Activated naive CD8-positive, alpha-beta T cell treated with anti-CD3 and anti-CD28 coated beads, Interleukin-2, amount 50 U/mL, for 24 hours (primary cell): ENCODE measurements around the gene OST4.

Experiments used
- ATAC-seq: fragments of 150-1000 bp; cut with Tn5 transposase; one replicate; pipeline ENCODE4 v1.10.0; 2021
- DNase-seq: peaks from one replicate; pipeline ENCODE4 v3.0.0; 2021
- H3K27ac Mint-ChIP-seq: one replicate; pipeline ENCODE4 v1.8.0; 2021; ENCODE audit warnings: mild to moderate bottlenecking, mixed read lengths
- H3K27me3 Mint-ChIP-seq: one replicate; pipeline ENCODE4 v1.8.0; 2021; ENCODE audit warnings: mixed read lengths
- H3K36me3 Mint-ChIP-seq: one replicate; pipeline ENCODE4 v1.8.0; 2021; ENCODE audit warnings: low read depth, mixed read lengths
- H3K4me1 Mint-ChIP-seq: one replicate; pipeline ENCODE4 v1.8.0; 2021; ENCODE audit warnings: mixed read lengths
- H3K4me3 Mint-ChIP-seq: one replicate; pipeline ENCODE4 v1.8.0; 2021; ENCODE audit warnings: mild to moderate bottlenecking, moderate library complexity, mixed read lengths
- H3K9me3 Mint-ChIP-seq: one replicate; pipeline ENCODE4 v1.8.0; 2021; ENCODE audit warnings: mixed read lengths

The OST4 gene

DNA sequence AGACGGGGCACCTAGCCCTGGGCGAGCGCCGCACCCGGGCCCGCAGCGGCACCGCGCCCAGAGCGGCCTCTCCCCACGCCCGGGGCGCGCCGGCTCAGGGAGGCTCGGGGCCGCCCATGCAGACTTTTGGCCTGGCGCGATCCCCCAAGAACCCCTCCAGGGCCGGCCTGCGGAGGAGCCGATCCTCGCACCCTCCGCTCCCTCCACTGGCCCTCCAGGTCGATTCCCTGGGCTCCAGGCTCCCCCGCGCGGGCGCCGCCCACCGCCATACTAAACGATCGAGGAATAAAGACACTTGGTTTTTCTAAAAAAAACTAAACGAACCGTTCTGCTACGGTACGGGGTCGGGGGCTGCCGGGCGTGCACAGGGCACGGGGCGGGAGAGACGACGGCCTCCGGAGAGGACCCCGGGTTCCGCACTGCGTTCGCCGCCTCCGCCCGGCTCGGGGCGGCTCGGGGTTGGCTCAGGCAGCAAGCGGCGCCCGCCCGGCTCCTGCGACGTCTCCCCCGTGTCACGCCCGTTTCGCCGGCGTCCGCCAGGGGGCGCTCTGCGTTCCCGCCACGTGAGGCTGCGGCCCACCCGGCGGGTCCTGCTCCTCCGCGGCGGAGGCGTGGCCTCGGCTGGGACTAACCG lies 14.8 kb upstream of the OST4 start:
- peak overlapping the region; percentile 71 for H3K27ac Mint-ChIP-seq
- H3K36me3 Mint-ChIP-seq: no peaks in the 10 kb centered on the region
- H3K4me1 Mint-ChIP-seq: peaks cover 27% of the 10 kb centered on the region
- H3K4me3 Mint-ChIP-seq: peak overlapping the region; percentile 80
- peak; percentile 99 for DNase-seq
- peak; percentile 93 for ATAC-seq
- no peaks in the 10 kb centered on the region for H3K27me3 Mint-ChIP-seq
- no peaks in the 10 kb centered on the region for H3K9me3 Mint-ChIP-seq

DNA sequence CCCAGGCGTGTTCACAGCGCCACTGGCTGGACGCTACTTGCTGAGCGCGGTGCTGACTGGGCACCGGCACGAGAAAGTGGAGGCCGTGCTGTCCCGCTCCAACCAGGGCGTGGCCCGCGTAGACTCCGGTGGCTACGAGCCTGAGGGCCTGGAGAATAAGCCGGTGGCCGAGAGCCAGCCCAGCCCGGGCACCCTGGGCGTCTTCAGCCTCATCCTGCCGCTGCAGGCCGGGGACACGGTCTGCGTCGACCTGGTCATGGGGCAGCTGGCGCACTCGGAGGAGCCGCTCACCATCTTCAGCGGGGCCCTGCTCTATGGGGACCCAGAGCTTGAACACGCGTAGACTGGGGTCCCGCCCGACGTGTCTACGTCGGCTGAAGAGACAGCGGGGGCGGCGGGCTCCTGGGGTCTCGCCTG lies 14.2 kb upstream of the OST4 start:
- Mint-ChIP-seq H3K4me3 (peak overlapping the region; percentile 80), H3K27ac (peak overlapping the region; percentile 35)
- peak; percentile 55 for DNase-seq

DNA sequence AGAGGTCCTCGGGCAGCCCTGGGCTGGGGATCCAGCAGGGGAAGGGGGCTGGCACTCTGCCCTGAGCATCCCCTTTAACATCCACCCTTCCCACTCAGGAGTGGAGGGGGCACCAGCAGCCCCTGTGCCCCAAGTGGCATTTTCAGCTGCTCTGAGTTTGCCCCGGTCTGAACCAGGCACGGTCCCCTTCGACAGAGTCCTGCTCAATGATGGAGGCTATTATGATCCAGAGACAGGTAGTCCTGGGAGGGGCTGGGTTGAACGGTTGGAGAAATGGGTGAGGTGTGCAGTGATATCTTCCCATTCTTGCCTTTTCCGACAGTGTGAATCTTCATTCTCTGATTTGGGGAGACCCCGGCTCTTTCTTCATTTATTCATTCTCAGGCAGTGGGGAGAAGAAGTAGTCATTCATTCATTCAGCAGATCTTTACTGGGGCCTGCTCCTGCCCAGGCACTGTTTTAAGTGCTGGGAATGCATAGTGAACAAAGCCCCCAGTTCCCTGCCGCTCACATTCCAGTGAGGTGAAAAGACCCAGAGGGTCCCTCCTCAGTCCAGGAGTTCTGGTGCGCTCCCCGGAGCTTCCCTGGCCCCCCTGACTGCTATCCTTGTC lies 13.7 kb upstream of the OST4 start:
- Mint-ChIP-seq H3K4me3 (peak overlapping the region; percentile 80), H3K27ac (peak overlapping the region; percentile 35), H3K4me1 (peaks cover 37% of the 10 kb centered on the region), H3K9me3 (no peaks in the 10 kb centered on the region), H3K27me3 (no peaks in the 10 kb centered on the region), H3K36me3 (no peaks in the 10 kb centered on the region)
- ATAC-seq (no peak), DNase-seq (no peak)

More for the DNA sequence above, 14.2 kb upstream of the OST4 start:
- ATAC-seq: no peak
- H3K36me3 Mint-ChIP-seq: no peaks in the 10 kb centered on the region
- H3K4me1 Mint-ChIP-seq: peaks cover 33% of the 10 kb centered on the region
- no peaks in the 10 kb centered on the region for H3K9me3 Mint-ChIP-seq
- H3K27me3 Mint-ChIP-seq: no peaks in the 10 kb centered on the region

DNA sequence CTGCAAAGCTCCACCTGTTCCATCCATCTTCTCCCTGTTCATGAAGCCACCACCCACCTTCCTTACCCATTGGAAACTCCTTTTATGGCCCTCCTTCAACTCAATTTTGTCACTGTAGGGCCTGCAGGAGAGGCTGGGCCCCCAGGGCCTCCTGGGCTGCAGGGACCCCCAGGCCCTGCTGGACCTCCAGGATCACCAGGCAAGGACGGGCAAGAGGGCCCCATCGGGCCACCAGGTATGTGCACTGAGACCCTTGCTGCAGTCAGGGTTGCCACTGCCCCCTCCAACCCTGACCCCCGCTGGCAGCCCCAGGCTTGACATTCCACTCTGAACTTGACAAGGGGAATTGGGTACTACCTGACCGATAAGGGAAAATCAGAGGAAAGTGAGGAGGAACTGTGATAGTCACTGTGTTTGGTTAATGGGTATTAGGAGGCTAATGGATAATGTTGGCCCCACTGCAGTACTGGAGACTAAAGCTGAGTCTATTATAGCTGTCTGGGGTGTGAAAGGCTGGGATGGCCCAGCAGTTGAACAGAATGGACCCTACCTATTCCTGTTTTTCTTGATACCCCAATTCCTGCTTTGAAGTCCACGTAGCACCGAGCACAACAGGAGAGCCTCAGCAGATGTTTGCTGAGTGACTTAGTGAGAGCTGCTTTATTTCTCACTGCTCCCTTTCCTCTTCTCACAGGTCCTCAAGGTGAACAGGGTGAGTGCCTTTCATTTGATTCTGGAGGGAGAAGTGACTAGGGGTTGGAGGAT lies 13.0 kb upstream of the OST4 start:
- Mint-ChIP-seq H3K27me3 (no peaks in the 10 kb centered on the region), H3K9me3 (no peaks in the 10 kb centered on the region), H3K4me3 (peak overlapping the region; percentile 80), H3K4me1 (peaks cover 40% of the 10 kb centered on the region), H3K36me3 (no peaks in the 10 kb centered on the region), H3K27ac (no peak overlapping the region)
- no peak for ATAC-seq
- DNase-seq: no peak

DNA sequence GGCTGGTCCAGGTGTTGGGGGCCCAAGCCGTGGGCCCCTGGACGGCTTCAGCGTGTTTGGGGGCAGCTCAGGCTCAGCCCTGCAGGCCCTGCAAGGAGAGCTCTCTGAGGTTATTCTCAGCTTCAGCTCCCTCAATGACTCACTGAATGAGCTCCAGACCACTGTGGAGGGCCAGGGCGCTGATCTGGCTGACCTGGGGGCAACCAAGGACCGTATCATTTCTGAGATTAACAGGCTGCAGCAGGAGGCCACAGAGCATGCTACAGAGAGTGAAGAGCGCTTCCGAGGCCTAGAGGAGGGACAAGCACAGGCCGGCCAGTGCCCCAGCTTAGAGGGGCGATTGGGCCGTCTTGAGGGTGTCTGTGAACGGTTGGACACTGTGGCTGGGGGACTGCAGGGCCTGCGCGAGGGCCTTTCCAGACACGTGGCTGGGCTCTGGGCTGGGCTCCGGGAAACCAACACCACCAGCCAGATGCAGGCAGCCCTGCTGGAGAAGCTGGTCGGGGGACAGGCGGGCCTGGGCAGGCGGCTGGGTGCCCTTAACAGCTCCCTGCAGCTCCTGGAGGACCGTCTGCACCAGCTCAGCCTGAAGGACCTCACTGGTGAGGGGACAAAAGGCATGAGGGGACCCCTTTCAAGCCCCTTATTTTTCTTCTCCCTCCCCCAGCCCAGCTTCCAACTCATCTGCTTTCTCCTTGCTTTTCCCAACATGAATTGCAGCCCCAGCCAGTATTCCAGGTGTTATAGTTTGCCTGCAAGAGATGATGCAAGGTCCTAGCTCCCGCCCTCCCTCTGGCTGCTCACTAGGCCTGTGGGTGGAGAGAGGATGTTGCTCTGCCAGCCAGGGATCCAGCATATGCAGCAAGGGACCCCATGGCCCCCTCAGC lies 12.2 kb upstream of the OST4 start:
- H3K27ac Mint-ChIP-seq: no peak overlapping the region
- H3K27me3 Mint-ChIP-seq: no peaks in the 10 kb centered on the region
- H3K9me3 Mint-ChIP-seq: no peaks in the 10 kb centered on the region
- no peaks in the 10 kb centered on the region for H3K36me3 Mint-ChIP-seq
- peaks cover 40% of the 10 kb centered on the region for H3K4me1 Mint-ChIP-seq
- ATAC-seq (no peak), DNase-seq (no peak)
- H3K4me3 Mint-ChIP-seq: no peak overlapping the region

DNA sequence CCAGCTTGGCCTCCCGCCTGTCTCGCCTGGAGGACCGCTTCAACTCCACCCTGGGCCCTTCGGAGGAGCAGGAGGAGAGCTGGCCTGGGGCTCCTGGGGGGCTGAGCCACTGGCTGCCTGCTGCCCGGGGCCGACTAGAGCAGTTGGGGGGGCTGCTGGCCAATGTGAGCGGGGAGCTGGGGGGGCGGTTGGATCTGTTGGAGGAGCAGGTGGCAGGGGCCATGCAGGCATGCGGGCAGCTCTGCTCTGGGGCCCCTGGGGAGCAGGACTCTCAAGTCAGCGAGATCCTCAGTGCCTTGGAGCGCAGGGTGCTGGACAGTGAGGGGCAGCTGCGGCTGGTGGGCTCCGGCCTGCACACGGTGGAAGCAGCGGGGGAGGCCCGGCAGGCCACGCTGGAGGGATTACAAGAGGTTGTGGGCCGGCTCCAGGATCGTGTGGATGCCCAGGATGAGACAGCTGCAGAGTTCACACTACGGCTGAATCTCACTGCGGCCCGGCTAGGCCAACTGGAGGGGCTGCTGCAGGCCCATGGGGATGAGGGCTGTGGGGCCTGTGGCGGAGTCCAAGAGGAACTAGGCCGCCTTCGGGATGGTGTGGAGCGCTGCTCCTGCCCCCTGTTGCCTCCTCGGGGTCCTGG lies 11.4 kb upstream of the OST4 start:
- Mint-ChIP-seq H3K36me3 (no peaks in the 10 kb centered on the region), H3K4me1 (peaks cover 39% of the 10 kb centered on the region), H3K27me3 (no peaks in the 10 kb centered on the region), H3K27ac (no peak overlapping the region), H3K9me3 (no peaks in the 10 kb centered on the region), H3K4me3 (no peak overlapping the region)
- ATAC-seq (no peak), DNase-seq (no peak)

DNA sequence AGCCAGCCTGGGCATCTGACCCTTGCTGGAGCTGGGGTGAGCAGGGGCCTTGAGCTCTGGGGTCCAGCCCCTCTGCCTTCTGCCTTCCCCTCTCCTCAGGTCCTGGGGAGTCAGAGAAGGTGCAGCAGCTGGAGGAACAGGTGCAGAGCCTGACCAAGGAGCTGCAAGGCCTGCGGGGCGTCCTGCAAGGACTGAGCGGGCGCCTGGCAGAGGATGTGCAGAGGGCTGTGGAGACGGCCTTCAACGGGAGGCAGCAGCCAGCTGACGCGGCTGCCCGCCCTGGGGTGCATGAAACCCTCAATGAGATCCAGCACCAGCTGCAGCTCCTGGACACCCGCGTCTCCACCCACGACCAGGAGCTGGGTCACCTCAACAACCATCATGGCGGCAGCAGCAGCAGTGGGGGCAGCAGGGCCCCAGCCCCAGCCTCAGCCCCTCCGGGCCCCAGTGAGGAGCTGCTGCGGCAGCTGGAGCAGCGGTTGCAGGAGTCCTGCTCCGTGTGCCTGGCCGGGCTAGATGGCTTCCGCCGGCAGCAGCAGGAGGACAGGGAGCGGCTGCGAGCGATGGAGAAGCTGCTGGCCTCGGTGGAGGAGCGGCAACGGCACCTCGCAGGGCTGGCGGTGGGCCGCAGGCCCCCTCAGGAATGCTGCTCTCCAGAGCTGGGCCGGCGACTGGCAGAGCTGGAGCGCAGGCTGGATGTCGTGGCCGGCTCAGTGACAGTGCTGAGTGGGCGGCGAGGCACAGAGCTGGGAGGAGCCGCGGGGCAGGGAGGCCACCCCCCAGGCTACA lies 10.7 kb upstream of the OST4 start:
- H3K36me3 Mint-ChIP-seq: no peaks in the 10 kb centered on the region
- H3K9me3 Mint-ChIP-seq: no peaks in the 10 kb centered on the region
- H3K4me1 Mint-ChIP-seq: peaks cover 36% of the 10 kb centered on the region
- H3K27ac Mint-ChIP-seq: peak overlapping the region; percentile 94
- H3K4me3 Mint-ChIP-seq: peak overlapping the region; percentile 74
- ATAC-seq: no peak
- no peaks in the 10 kb centered on the region for H3K27me3 Mint-ChIP-seq
- no peak for DNase-seq

DNA sequence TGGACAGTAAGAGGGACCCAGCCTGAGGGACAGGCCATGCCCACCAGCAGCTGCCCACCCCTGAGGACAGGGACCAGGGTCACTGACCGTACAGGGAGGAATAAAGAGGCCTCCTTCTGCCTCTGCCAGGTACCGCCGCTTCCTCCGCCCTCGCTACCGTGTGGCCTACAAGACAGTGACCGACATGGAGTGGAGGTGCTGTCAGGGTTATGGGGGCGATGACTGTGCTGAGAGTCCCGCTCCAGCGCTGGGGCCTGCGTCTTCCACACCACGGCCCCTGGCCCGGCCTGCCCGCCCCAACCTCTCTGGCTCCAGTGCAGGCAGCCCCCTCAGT lies 9.1 kb upstream of the OST4 start:
- H3K4me3 Mint-ChIP-seq: peak overlapping the region; percentile 74

DNA sequence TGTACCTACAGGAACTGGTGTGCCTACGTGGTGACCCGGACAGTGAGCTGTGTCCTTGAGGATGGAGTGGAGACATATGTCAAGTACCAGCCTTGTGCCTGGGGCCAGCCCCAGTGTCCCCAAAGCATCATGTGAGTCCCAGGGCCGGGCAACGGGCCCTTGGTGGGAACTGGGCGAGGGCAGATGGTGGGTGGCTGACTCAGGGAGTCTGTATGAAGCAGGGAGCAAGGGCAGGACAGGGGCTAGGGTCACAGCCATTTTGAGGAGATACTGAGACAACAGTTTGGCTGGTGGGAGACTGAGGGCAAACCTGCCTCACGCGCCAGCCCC lies 8.7 kb upstream of the OST4 start:
- Mint-ChIP-seq H3K9me3 (no peaks in the 10 kb centered on the region), H3K36me3 (no peaks in the 10 kb centered on the region), H3K27ac (no peak overlapping the region), H3K4me1 (peaks cover 37% of the 10 kb centered on the region), H3K4me3 (no peak overlapping the region), H3K27me3 (no peaks in the 10 kb centered on the region)
- no peak for ATAC-seq
- DNase-seq: no peak

More for the DNA sequence above, 9.1 kb upstream of the OST4 start:
- Mint-ChIP-seq H3K27me3 (no peaks in the 10 kb centered on the region), H3K27ac (peak overlapping the region; percentile 94), H3K36me3 (no peaks in the 10 kb centered on the region), H3K4me1 (peaks cover 37% of the 10 kb centered on the region), H3K9me3 (no peaks in the 10 kb centered on the region)
- no peak for ATAC-seq
- DNase-seq: no peak

DNA sequence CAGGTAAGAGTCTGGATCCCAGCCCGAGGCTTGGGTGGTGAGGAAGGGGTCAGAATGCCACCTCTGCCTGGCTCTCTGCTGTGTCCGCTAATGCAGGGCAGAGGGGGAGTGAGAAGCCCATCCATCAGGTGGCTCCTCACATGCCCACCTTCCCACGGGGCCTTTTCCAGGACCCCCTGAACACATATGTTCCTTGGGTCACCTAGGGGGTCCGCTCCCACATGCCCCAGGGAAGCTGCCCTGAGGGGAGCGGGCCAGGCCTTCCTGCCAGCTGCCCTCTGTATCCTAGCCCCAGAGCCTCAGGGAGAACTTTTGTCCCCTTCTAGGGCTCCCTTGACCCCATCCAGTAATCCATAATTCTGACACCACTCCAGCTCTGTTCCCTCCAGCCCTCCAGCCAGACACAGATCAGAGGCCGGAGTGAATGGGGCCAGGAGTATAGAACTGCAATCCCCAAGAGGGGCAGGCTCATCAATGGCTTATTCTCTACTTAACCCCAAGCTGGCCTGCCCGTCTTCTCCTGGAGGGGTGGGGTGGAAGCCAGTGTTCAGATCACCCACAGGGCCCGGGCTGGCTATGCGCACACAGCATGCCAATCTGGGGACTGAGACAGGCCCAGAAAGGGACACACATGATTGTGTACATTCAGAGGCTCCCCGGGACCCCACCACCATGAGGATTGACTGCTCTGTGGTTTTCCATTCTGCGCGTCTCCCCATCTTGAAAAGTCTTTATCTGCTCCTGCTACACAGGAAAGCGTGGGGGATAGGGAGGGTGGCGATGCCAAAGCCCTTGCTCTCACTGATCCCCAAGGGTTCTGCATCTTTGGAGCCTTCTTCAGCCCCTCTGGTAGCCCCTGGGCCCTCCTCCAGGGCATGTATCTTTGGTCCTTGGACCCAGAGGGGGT lies 8.0 kb upstream of the OST4 start:
- peaks cover 41% of the 10 kb centered on the region for H3K4me1 Mint-ChIP-seq
- H3K9me3 Mint-ChIP-seq: no peaks in the 10 kb centered on the region
- no peaks in the 10 kb centered on the region for H3K36me3 Mint-ChIP-seq
- no peak for DNase-seq
- no peak overlapping the region for H3K4me3 Mint-ChIP-seq
- no peak overlapping the region for H3K27ac Mint-ChIP-seq
- ATAC-seq: no peak
- H3K27me3 Mint-ChIP-seq: no peaks in the 10 kb centered on the region

DNA sequence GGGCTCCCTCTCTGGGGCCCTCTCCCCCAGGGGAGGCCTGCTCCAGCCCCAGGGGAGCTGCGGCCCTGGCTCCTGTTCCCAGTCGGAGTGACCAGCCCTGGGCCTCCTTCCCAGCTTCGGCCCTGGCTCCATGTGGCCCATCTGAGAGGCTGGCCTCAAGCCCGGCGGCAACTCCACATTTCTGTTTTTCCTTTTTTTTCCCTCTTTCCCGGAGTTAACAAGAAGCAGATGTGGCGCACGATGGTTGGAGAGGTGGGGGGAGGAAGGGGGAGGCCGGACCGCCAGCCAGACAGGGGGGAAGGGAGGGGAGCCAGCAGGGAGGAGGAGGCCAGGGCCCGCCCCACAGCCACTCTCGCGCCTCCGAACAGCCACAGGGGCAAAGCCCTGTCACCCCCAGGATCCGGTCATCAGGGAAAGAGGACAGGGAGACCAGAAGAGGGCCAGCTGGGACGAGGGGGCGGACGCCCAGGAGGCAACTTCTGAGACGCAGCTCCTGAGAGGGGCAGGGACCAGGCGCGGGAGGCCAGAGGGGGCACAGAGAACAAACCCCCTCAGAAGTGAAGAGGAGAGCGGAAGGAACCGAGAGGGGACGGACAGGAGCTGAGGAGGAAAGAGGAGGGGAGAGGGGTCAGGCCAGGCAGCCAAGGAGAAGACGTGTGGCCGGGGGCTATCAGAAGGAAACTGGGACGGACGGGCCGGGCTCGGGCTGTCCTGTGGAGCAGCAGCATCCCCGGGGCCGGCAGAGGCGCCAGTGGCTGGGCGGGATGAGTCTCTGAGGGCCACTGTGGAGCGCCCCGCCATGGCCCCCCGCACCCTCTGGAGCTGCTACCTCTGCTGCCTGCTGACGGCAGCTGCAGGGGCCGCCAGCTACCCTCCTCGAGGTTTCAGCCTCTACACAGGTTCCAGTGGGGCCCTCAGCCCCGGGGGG lies 7.1 kb upstream of the OST4 start, which contains the start of gene EMILIN1:
Gene EMILIN1 (plus strand): TSS at position 349 of the 928 bp plus-strand sequence. CDS start 451 bp downstream, at position 800.
- Mint-ChIP-seq H3K4me1 (peaks cover 50% of the 10 kb centered on the region), H3K4me3 (no peak within 1 kb of the TSS), H3K27me3 (no peaks in the 10 kb centered on the region), H3K27ac (no peak within 1 kb of the TSS), H3K9me3 (no peaks in the 10 kb centered on the region), H3K36me3 (no peaks in the 10 kb centered on the region)
- no peak for ATAC-seq
- no peak for DNase-seq

DNA sequence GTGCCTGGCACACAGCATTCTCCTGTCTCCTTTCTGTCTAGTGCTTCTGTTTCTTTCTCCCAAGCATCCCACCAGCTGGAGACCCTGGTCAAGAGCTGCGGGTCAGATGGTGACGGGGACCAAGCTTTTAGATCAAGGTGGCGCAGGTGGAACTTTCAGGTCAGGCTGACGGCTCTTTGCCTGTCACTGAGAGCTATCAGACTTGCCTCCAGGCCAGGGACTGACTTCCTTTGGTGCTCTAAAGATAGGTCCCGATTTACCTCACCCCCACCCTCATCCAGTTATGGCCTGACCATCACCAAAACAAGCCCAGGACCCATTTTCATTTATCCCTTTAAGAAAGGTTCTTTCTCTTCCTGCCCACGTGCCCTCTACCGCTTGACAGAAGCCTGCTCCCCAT lies 5.8 kb upstream of the OST4 start:
- Mint-ChIP-seq H3K27me3 (no peaks in the 10 kb centered on the region), H3K4me3 (no peak overlapping the region), H3K36me3 (no peaks in the 10 kb centered on the region), H3K27ac (no peak overlapping the region), H3K4me1 (peaks cover 61% of the 10 kb centered on the region), H3K9me3 (no peaks in the 10 kb centered on the region)
- DNase-seq (no peak), ATAC-seq (no peak)
